ENCODE data around the gene ANTXRL.
"Not testable (repeated sequence)": the region's sequence is repeated elsewhere in the genome, so short reads cannot be mapped to it uniquely, and the experiment has no call there.

Gene ANTXRL

DNA sequence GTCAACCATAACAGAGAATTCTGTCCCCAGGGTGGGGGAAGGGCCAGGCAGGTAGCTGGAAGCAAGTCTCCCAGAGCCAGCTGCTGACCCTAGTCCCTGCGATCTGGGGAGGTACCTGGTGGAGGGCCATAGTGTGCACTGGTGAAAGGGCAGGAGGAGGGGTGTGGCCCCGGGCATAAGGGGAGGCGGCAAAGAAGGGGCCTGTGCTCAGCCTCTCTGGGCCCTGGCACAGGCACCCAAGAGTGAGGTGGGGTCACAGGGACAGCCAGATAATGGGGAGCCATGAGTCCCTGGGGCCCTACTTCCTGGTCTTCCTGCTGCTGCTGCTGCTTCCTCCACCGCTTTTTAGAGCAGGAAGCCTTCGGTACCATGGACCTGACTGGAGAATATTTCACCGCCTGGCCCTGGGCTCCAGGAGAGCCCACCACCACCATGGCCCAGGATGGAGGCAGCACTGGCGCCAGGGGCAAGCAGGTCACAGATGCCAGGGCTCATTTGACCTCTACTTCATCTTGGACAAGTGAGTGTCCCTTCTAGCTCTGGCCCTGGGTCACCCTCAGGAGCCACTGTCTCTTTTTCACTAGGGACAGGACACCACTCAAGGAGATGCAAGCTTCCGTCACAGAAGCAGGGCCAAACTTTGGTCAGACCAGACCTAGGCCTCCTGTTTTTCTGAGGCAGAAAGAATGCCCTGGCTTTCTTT lies at the start of gene ANTXRL:
Gene ANTXRL, plus strand, starts transcription at position 7 of the 703 bp plus-strand sequence. Its CDS starts 266 bp downstream, at position 273.
- no peak for DNase-seq

DNA sequence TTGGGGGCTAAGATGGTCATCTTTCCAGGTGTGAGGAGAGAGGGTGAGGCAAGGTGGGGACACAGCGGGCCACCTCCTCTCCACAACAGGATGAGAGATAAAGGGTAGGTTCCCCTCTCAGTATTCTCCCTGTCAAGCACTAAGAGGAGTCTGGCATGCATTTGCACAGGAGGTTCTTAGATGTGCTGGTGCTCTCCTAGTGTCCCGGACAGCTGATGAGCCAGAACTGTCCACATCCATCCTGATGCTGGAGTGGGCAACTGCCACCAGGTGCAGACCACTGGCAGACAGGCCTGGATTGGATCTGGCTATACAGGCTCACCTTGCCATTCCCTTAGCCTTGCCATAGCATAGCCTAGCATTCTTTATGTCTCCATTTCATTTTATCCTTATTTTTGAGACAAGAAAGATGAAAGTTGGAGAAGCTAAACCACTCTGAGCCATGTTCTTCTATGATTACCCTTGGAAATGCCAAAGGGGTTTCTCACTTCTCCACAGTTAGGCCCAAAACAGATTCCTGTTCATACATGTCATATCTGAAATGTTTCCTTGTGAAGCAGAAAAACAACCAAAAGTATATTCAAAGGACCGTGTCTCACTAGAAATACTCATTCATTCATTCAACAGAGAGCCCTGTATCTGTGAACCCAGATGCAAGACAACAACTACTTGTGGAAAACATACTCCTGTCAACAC lies 48.8 kb upstream of the ANTXRL start:
- DNase-seq, result no peak

DNA sequence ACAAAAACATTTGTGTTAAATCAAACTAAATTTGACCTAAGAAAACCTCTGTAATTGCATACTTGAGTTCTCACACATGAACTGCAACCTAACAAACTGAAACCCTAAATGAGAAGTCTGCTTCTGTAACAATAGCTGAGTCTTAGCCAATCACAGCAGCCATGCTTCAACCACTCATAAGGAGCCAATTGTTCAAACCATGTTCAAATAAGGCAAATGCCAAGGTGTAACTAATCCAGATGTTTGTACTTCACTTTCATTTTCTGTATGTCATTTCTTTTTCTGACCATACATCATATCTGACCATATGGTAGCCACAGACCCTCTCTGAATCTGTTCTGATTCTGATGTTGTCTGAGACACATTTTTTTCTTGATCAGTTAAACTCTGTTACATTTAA lies 47.5 kb upstream of the ANTXRL start:
- DNase-seq, result no peak

DNA sequence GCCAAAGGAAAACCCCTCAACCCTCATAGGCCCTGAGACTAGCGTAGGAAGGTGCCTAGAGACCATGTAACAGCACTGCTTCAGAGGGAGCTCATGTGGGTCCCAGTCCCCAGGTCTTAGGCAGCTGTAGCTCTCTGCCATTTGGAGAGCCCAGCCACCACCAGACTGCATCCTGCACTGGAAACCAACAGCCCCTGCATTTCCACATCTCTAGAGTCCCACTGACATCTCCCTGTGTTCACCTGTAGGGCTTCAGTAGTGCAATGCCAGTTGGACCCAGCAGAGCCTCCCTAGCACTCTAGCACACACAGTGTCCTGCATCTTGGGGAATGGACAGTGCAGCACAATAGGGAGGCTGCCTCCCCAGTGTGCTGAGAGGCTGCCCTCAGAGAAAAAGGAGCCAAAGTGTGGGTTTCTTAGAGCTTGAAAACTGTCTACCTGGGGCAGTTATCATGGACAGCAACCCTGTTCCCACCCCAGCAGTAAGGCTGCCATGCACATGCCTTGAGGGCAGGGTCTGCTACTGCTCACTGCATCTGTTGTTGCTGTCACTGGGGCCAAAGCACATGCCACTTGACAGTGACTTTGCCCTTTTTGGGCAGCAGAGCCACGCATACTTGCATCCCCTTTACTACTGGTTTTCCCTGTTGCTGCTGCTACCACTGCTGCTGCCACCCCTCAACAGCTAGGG lies 46.7 kb upstream of the ANTXRL start:
- no peak for DNase-seq

DNA sequence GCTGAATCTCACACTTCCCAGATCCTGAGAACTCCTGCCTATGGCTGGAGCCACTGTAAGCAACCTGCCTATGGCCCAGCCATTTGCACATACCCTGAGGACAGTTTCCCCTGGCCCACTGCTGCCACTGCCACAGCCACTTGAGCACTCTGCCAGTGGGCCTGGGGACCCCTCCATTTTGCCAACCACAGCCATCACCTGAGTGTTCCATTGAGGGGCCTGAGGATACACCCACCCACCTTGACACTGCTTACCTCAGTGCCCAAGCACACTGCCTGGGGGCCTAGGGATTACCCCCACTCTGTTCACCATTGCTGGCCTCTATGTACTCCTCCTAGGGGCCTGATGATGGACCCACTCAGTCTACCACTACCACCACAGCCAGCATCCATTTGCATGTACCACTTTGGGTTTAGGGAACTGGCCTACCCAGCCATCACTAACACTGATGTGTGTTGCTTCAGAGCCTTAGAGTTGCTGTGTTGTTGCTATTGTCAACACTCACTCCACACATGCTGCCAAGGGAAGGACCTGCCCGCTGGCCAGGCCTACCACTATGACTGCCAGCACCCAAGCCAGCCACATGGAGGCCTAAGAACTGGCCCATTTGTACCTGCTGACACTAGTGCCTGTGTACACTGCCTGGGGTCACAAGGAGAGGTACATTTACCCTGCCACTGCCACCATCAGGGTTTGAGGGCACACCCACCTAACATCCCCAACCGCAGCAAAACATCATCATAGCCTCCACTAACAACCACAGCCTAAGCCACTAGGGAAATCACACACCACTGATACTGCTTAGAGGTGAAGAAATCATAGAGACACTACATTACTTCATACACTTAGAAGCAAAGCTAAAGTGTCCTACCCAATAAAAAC lies 45.9 kb upstream of the ANTXRL start:
- no peak for DNase-seq

DNA sequence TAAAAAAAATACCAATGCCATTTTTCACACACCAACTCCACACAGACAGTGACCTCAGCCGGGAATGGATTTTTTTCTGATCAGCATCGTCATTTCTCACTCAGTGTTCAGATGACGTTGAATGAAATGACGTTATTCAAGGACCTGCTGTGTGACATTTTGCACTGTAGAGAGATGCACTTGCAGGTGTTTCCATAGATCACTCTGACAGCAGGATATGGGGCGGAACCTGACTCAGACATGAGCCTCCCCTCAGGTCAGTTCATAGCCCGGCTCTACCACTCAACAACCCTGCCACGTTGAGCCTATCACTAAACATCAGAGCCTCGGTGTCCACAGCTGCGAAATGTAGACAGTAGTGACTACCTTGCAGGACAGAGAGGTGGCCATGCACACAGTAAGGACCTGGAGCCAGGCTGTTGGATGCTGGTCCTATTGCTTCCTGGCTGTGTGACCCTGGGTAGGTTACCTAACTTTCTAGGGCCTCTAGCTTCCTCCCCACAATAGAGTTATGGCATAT lies 41.4 kb upstream of the ANTXRL start:
- no peak for DNase-seq

DNA sequence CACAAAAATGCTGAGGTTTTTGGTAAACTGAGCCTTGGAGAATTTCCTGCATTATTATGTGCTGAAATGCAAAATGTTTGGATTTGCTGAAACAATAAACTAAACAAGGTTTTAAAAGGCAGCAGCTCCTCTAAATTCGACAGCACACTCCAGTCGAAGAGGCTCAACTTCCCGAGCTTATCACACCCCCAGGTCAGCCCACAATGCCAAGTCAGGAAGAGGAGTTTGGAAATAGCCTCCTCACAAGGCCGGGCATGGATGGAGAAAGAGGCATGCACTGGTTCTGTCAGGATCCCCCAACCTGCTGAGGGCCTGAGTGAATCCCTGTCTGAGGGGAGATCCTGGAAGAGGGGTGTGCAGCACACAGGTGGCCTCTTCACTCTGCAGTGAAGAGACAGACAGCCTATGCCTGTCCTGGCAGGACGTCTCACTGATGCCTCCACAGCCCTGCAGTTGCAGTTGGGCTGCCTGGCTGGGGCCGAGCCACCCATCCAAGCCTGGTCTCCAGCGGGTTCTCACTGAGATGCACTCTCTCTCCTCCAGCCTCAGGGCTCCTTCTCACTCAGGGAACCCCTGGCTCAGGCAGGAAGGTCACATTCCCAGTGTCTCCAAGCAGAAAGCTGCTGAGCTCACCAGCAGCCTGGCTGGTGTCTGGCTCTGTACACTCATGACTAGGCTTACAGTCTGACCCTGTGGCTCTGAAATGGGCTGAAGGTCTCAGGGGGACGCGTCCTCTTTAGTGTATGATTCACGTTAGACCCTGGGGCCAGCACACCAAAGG lies 40.2 kb upstream of the ANTXRL start:
- DNase-seq, result not testable (repeated sequence)

DNA sequence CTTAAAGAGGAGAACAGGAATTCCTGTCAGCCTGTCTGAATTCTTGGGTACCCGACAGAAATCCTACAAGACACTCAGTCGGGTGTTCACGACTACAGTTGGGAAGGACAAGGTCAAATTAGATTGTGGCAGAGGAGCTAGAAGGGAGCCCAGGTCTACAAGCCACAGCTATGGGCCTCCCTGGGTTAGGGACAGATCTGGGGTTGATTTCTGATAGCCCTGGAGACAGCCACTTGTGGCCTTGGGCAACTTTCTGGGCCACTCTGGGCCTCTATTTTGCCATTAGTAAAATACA lies 39.7 kb upstream of the ANTXRL start:
- DNase-seq, result no peak

DNA sequence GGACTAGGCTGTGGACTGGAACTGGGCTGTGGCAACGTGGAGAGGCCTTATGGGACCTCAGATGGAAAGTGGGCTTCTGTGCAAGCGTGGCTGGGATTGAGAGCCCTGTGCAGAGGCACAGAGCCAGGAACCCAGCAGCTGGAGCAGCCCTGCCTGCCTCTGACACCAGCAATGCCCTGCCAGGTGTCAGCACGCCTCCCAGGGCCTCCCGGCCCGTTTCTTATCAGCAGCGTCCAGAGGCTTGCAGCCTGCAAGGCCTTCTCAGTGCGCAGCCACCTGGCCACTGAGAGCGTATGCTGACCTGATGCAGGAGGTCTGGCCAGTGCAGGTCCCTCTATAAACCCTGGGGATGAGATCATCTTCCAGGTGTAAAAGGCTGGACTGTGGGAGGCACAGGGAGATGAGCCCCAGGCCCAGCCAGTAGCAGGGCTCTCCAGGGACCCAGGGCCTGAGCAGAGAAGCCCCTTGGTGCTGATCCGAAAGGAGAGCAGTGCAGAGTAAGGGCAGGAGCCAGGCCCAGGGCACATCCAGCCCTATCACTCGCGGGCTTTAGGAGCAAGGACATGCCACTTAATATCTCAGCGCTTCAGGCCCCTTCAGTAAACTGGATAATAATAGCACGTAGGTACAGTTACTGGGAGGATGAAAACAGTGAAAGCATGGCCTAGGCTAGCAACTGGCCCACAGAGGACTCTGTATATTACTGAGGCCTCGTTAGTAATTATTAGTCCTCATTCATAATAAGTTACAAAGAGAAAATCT lies 38.8 kb upstream of the ANTXRL start:
- no peak for DNase-seq

DNA sequence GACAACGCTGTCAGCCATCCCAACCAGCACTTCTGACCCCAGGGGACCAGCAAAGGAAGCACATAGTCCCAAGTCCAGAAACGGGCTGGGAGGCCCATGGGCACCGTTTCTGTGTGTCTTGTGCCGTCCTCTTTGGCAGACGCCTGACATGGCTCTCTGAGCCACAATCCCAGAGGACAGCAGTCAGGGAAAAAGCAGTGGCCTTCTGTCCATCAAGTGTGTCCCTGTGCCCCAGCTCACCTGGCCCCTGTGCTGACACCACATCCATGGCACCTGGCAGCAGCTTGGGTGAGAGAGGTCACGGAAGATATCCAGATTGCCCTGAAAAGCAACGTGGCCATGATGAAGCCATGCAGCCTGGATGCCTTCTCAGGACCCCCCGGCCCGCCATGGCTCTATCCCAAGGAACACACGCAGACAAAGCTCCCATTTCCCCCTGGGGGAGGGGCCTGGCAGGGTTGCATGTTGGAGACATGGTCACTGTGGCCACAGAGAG lies 38.1 kb upstream of the ANTXRL start:
- DNase-seq, result no peak

DNA sequence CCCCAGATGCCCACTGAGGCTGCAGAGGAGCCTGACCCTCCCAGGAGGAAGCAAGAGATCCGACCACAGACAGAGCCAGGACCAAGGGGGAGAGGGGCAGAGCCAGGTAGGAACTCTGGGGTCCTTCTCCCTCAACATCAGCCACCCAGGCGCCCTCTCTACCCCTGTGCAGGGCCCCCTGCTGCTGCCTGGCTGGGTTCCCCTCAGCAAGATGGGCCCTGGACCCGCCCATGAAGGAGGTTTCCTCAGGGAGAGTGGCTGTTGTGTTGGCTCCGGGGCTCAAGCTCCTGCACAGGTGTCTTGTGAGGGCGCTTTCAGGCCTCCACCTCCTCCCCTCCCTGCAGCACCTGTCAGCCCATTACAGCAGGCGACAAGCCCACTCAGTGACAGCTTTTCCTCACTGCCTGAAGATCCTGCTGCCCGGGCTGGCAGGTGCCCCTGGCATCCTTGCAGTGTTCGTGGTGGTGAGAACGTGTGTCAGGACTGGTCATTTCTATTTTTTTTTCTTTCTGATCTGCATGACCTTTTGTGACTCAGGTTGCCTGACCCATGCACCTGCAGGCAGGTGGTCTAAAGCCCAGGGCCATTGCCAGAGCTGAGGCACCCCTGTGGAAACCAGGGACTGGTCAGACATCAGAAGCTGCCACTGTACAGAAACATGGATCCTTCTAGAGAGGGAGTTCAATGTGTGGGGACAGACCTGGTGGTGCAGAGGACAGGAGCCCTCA lies 37.0 kb upstream of the ANTXRL start:
- DNase-seq, result not testable (repeated sequence)

DNA sequence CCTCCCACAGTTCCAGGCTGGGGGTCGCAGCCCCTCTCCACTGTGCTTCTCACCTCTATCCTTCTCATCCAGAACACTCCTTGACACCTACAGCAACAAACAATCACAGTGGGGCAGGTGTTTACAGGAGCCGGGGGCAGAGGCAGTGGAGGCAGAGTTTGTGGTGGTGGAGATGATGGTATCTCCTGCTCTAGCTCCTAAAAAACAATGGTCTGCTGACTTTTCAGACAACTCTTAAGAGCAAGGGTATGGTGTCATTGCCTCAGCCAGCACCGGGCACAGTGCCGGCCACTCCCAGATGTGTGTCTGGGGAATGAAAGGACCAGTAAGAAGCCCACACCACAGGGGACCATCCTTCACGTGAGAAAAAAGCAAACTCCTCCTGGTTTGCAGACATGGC lies 36.3 kb upstream of the ANTXRL start:
- DNase-seq, result no peak

DNA sequence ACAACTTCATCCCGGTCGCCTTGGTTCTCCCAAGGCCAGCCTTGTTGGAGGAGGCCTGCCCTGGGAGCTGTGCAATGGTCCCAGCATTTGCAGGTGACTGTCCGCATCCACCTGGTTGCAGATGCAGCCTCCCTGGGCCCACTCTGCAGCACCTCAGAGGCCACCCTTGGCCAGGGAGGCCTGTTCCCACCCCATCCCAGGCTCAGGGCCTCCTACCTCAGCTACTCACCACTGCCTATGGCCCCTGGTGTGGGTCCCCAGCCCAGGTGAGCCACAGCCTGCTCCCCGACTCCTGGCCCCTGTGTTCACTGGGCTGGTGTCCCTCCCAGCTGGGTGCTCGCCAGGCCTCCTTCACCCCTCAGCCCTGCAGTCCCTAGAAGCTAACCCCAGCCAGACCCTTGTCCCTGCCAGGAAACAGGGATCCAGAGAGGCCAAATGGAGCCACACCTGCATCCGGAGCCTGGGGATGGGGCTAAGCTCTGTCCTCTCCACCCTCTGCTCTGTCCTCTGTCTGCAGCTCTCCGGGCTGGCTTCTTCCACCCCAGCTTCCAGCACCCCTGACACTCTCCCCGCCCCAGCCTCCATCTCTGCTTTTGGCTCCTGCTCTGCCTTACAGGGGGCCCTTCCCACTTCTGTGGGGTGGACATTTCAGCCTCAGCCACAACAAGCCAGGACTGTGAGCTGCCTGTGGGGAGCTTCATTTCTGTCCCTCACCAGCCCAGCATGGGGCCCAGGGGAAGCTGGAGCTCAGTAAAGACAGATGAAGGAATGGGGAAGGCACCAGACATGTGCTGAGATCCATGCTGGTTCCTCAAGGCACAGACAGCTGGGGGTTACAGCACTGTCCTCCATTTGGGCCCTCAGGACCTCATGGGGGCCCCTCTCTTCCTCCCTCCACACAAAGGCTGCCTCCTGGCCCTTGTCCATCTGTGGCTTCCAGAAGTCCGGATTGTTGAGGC lies 35.6 kb upstream of the ANTXRL start:
- DNase-seq, result no peak

DNA sequence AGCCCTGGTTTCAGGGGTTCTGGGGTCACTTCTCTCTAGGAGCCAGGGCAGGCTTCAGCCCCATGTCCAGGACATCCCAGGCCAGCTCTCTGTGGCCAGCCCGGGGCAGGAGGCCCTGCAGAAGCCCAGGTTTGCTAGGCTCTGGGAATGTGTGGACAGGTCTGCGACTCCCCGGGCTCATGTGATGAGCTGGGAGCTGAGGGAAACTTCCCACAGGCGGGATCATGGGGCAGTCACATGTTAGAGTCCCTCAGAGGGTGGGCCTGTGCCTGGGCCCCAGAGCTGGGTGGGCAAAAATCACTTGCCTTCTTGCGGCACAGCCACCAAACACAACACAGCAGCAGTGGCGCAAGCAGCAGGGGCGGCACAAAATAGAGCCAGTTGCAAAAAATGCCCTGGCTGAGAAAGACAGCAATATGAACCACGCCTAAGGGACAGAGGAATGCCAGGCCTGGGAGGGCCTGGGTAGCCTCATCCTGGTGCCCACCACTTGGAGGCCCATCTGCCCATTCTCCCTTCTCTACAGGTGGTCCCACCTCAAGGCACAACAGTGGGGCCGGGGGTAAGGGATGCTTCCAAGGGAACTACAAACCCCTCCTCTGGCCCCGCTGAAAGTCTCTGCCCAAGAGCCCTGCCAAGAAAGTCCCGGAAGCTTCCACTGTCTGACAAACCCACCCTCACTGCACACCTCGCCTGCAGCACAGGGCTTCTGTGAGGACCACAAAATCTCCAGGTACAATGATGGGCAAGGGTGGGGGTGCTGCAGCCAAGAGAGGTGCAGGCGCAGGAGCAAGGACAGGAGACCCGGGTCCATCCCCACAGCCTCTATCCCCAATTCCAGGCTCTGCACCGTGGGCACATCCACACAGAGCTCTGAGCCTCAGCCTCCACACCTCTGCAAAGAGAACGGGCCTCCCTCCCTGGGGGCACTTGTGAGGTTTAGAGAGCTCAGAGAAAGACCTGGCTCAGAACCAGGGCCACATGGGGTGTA lies 34.6 kb upstream of the ANTXRL start:
- DNase-seq, result no peak

DNA sequence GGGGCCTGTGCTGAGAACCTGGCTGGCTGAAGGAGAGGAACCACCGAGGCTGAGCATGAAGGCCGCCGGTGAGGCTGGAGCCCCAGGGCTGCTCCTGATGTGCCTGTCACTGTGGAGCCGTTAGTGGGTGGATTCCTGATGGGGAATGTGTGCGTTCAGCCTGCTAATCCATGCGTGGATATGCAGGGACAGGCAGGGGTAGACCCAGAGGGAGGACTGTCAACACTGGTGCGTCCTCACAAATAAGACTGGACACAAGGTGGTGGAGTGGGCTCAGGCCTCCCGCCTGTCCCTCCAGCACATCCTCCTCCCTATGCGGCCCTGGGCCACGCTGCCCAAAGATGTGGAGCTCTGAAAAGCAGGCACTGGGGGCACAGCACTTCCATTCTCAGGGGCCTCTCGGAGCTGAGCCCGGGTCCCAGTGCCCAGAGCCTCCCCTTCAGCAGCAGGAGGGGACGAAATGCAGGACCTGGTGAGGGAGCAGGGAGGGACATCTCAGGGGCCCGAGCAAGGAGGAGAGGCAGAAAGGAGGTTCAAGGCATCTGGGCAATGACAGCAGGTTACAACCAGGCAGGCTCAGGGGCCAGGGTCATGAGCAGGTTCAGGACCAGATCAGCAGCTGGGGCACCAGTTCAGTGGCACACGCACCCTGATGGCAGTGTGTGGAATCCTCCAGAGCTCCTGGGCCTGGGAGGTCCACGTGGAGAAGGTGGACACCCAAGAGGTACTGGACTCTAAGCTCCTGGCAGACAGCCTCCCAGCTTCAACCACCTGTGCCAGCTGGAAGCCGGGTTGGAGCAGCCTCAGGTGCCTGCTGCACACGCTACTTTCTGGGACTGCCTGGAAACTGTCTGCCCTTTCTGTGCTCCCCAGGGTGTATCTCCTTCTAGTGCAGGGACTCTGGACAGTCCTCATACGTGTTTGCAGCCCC lies 33.5 kb upstream of the ANTXRL start:
- no peak for DNase-seq

DNA sequence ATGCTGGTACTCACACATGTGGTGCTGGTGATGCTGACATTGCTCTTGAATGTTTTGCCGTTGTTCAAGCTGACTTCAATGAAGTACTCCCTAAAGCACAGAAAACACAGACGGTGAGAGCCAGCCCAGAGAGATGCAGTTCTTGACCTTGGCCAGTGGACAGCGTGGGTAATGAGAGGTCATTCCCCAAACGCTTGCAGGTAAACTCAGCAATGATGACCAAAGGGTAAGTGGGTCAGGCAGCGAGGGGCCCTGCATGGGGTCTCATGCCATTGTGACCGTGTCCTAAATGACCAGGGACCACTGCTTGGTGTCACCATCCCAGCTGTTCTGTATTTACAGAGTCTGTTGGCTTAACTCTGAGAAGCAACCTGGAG lies 32.8 kb upstream of the ANTXRL start:
- no peak for DNase-seq

DNA sequence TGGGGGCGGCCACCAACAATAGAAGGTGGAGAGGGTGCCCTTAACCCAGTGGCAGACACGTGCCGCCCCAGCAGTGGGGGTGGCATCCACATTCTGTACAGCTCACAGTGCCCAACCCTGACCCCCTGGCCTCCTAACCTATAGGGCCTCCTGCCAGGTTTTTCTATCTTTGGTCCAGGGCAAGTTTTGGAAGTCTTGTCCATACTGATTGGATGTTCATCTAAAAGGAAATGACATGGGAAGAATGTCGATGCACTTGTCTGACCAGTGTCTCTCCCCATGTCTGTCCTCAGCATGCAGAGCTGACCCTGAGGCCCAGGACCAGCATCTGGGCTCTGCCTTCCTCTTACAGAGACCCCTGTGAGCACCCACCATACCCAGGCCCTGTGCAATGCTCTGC lies 32.3 kb upstream of the ANTXRL start:
- DNase-seq, result no peak

All from stimulated activated CD4-positive, alpha-beta T cell treated with anti-CD3 and anti-CD28 coated beads, Interleukin-4, amount 100 ng/mL, for 24 hours (primary cell).